Type B pancreatic cell (in vitro differentiated cells): Measurements from ENCODE around the gene SELP. TPM values are rescaled to one million over a fixed set of nuclear protein-coding genes. Genes with fewer than 3 reads are reported as not detected.

ENCODE experiments used
- DNase-seq: peaks from one replicate; pipeline ENCODE4 v3.0.0; 2021; ENCODE audit warnings: mixed read lengths; ENCODE audit not compliant: unreplicated experiment; ENCODE audit errors: extremely low spot score
- H3K27ac Mint-ChIP-seq: 2 replicates; pipeline ENCODE4 v1.8.0; 2021; ENCODE audit warnings: mild to moderate bottlenecking, mixed read lengths
- H3K27me3 Mint-ChIP-seq: 2 replicates; pipeline ENCODE4 v1.8.0; 2021; ENCODE audit warnings: mixed read lengths
- H3K36me3 Mint-ChIP-seq: 2 replicates; pipeline ENCODE4 v1.8.0; 2021; ENCODE audit warnings: mixed read lengths
- H3K4me1 Mint-ChIP-seq: one replicate; pipeline ENCODE4 v1.8.0; 2021; ENCODE audit warnings: mixed read lengths; ENCODE audit not compliant: unreplicated experiment
- H3K4me3 Mint-ChIP-seq: 2 replicates; pipeline ENCODE4 v1.8.0; 2021; ENCODE audit warnings: mild to moderate bottlenecking, mixed read lengths
- H3K9me3 Mint-ChIP-seq: 2 replicates; pipeline ENCODE4 v1.8.0; 2021; ENCODE audit warnings: mixed read lengths
- CTCF ChIP-seq: fragments of 200-600 bp; sonication (generic); conservative IDR thresholded peaks from 2 replicates; pipeline ENCODE4 v1.5.0; 2021; ENCODE audit warnings: antibody characterized with exemption, mild to moderate bottlenecking
- total RNA-seq: library from RNA; stranded (reverse); gene quantifications from 2 replicates; pipeline ENCODE4 v1.2.1, GENCODE V29; 2021; ENCODE audit warnings: low replicate concordance

Gene SELP
- total RNA-seq, 1 donor from 2014 or later, result 0.31 TPM

GRCh38 chr1:169586067-169586394, 43.9 kb downstream of the SELP start:
- Mint-ChIP-seq H3K4me1 (peaks cover 4% of the 10 kb centered on the region), H3K27me3 (peaks cover 47% of the 10 kb centered on the region), H3K27ac (no peak overlapping the region), H3K36me3 (no peaks in the 10 kb centered on the region), H3K4me3 (peak overlapping the region; percentile 50), H3K9me3 (no peaks in the 10 kb centered on the region)
- DNase-seq, result no peak
- TF ChIP-seq CTCF, result no peak

GRCh38 chr1:169585181-169585580, 44.7 kb downstream of the SELP start:
- no peak for TF ChIP-seq CTCF
- Mint-ChIP-seq H3K27ac (no peak overlapping the region), H3K36me3 (no peaks in the 10 kb centered on the region), H3K4me3 (no peak overlapping the region), H3K9me3 (no peaks in the 10 kb centered on the region), H3K27me3 (peaks cover 47% of the 10 kb centered on the region), H3K4me1 (peaks cover 4% of the 10 kb centered on the region)
- DNase-seq, result no peak

GRCh38 chr1:169584483-169585144, 45.3 kb downstream of the SELP start:
- Mint-ChIP-seq H3K27me3 (peaks cover 44% of the 10 kb centered on the region), H3K9me3 (no peaks in the 10 kb centered on the region), H3K4me3 (peak overlapping the region; percentile 20), H3K4me1 (peaks cover 4% of the 10 kb centered on the region), H3K27ac (no peak overlapping the region), H3K36me3 (no peaks in the 10 kb centered on the region)
- DNase-seq, result no peak
- no peak for TF ChIP-seq CTCF

GRCh38 chr1:169577981-169578738, 51.8 kb downstream of the SELP start:
- no peak overlapping the region for H3K27ac Mint-ChIP-seq
- H3K36me3 Mint-ChIP-seq, result no peaks in the 10 kb centered on the region
- H3K4me3 Mint-ChIP-seq, result no peak overlapping the region
- no peaks in the 10 kb centered on the region for H3K4me1 Mint-ChIP-seq
- no peak for TF ChIP-seq CTCF
- no peak for DNase-seq
- peaks cover 15% of the 10 kb centered on the region for H3K27me3 Mint-ChIP-seq
- no peaks in the 10 kb centered on the region for H3K9me3 Mint-ChIP-seq

GRCh38 chr1:169576935-169577331, 53.0 kb downstream of the SELP start:
- Mint-ChIP-seq H3K36me3 (no peaks in the 10 kb centered on the region), H3K4me3 (no peak overlapping the region), H3K27ac (no peak overlapping the region), H3K4me1 (peaks cover 5% of the 10 kb centered on the region), H3K9me3 (peaks cover 7% of the 10 kb centered on the region), H3K27me3 (peaks cover 11% of the 10 kb centered on the region)
- no peak for DNase-seq
- no peak for TF ChIP-seq CTCF
